DOHH2 (cell line): ENCODE measurements around the gene LYRM4.

Source experiments
- EZH2phosphoT487 ChIP-seq: fragments of 200-600 bp; sonication (generic); IDR thresholded peaks from 2 replicates; pipeline ENCODE4 v1.6.1; 2017; ENCODE audit warnings: borderline replicate concordance, mild to moderate bottlenecking, antibody characterized with exemption, low read length, moderate library complexity, mixed read lengths
- TF ChIP-seq, protein P1 (sequence below): fragments of 200-600 bp; sonication (generic); IDR thresholded peaks from one replicate; pipeline ENCODE4 v1.5.1; 2014; ENCODE audit warnings: antibody characterized with exemption, mild to moderate bottlenecking, low read depth, low read length; ENCODE audit not compliant: poor library complexity, severe bottlenecking

GRCh38 chr6:5172041-5172653, 88.6 kb downstream of the LYRM4 start:
- TF ChIP-seq, protein P1, sequence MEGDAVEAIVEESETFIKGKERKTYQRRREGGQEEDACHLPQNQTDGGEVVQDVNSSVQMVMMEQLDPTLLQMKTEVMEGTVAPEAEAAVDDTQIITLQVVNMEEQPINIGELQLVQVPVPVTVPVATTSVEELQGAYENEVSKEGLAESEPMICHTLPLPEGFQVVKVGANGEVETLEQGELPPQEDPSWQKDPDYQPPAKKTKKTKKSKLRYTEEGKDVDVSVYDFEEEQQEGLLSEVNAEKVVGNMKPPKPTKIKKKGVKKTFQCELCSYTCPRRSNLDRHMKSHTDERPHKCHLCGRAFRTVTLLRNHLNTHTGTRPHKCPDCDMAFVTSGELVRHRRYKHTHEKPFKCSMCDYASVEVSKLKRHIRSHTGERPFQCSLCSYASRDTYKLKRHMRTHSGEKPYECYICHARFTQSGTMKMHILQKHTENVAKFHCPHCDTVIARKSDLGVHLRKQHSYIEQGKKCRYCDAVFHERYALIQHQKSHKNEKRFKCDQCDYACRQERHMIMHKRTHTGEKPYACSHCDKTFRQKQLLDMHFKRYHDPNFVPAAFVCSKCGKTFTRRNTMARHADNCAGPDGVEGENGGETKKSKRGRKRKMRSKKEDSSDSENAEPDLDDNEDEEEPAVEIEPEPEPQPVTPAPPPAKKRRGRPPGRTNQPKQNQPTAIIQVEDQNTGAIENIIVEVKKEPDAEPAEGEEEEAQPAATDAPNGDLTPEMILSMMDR, result no peak
- no peak for TF ChIP-seq EZH2phosphoT487
